SU-DHL-6 (cell line): ENCODE measurements around the gene HABP4.

Source experiments
- CTCF ChIP-seq: fragments of 200-600 bp; sonication (generic); IDR thresholded peaks from one replicate; pipeline ENCODE4 v1.5.1; 2017; ENCODE audit warnings: antibody characterized with exemption, mild to moderate bottlenecking, low read length, moderate library complexity; ENCODE audit not compliant: insufficient read depth, poor library complexity, severe bottlenecking
- EZH2phosphoT487 ChIP-seq: fragments of 200-600 bp; sonication (generic), shearing (Covaris generic); conservative IDR thresholded peaks from 2 replicates; pipeline ENCODE4 v1.6.1; 2018; ENCODE audit warnings: mild to moderate bottlenecking, antibody characterized with exemption, low read length, moderate library complexity, mixed read lengths

- no peak for TF ChIP-seq CTCF
- TF ChIP-seq EZH2phosphoT487 = no peak
Measured at GRCh38 chr9:96478829-96479371, 28.9 kb downstream of the HABP4 start.
